ENCODE data around the gene IMPDH1. TPM values are rescaled to one million over a fixed set of nuclear protein-coding genes. Genes with fewer than 3 reads are reported as not detected.

IMPDH1 gene
- total and polyA plus RNA-seq, 2 donors (not counting 3 experiments of a cell fraction or from before 2014, with no cell fraction given) = 78.8 to 97.9 TPM

GRCh38 chr7:128392446-128393327, 17.1 kb downstream of the IMPDH1 start:
- Histone ChIP-seq H3K4me1 (ENCODE audit: control insufficient read depth, extremely low read depth, insufficient read depth, low read length) (no peaks in the 10 kb centered on the region), H3K36me3 (ENCODE audit: control insufficient read depth in 2 of 2, extremely low read depth in 1 of 2, insufficient read depth in 2 of 2, low read length in 2 of 2) (peaks cover 5 to 38% of the 10 kb centered on the region in 2 experiments), H3K27ac (ENCODE audit: insufficient read depth, low read depth, low read length) (no peak overlapping the region), H3K9ac (replicated peaks; ENCODE audit: extremely low read depth, insufficient read depth, low read length) (no peak overlapping the region), H3K4me2 (ENCODE audit: insufficient read depth, low read length) (no peak overlapping the region), H3K9me1 (replicated peaks; ENCODE audit: control insufficient read depth, extremely low read depth, insufficient read depth, low read length) (no peaks in the 10 kb centered on the region), H3K27me3 (ENCODE audit: control insufficient read depth in 2 of 2, insufficient read depth in 2 of 2, low read length in 2 of 2) (peaks cover 0 to 5% of the 10 kb centered on the region in 2 experiments), H3K79me2 (ENCODE audit: control insufficient read depth, insufficient read depth, low read length) (no peaks in the 10 kb centered on the region), H3K4me3 (replicated peaks in 1 of 3; ENCODE audit: insufficient read depth in 1 of 3, low read depth in 1 of 3, low read length in 3 of 3) (no peak overlapping the region), H2AFZ (ENCODE audit: low read depth, low read length) (no peak overlapping the region), H4K20me1 (replicated peaks; ENCODE audit: control insufficient read depth, extremely low read depth, insufficient read depth, low read length) (no peaks in the 10 kb centered on the region), H3K9me3 (replicated peaks; ENCODE audit: control insufficient read depth, insufficient read depth, low read length) (no peaks in the 10 kb centered on the region)
- TF ChIP-seq JUN (IDR thresholded peaks at IDR 0.05; ENCODE audit: borderline replicate concordance, insufficient read depth, insufficient read length, low read depth) = no peak
- TF ChIP-seq CTCF (IDR thresholded peaks at IDR 0.05; ENCODE audit: extremely low read depth in 1 of 2, insufficient read depth in 1 of 2, low read depth in 1 of 2, low read length in 2 of 2) = no peak
- TF ChIP-seq POLR2AphosphoS5 (IDR thresholded peaks at IDR 0.05; ENCODE audit: insufficient read depth, low read depth, low read length) = no peak
- no peak for TF ChIP-seq GATA2 (IDR thresholded peaks at IDR 0.05; ENCODE audit: insufficient read depth, insufficient read length, low read depth, low read length)
- TF ChIP-seq MAX (IDR thresholded peaks at IDR 0.05; ENCODE audit: insufficient read depth, insufficient read length) = no peak
- intact Hi-C loops (cut with micrococcal nuclease) (no loop called here), dilution Hi-C loops (cut with MboI; ENCODE audit: extremely low pct_ligation_motif_present, low sequenced_read_pairs) (no loop called here)
- BruUV-seq (replicated peaks) = TSS peak; percentile 66
- ChIA-PET POLR2A (no interaction called here), CTCF (interaction anchor here (1.4 to 20.6 kb wide), 2 partner anchors 34 to 41 kb away, joined by 4 to 778 read pairs; partner anchors contain the start of gene RBM28)
- no peak for DNase-seq (ENCODE audit: low read depth, low spot score)
- no peak for FAIRE-seq
